OCI-M2 (cell line): Measurements from ENCODE around the gene TMEM132A.

ENCODE experiments used
- DNase-seq: peaks from one replicate; lab custom pipeline; 2025; ENCODE audit not compliant: unreplicated experiment; lab: John Stamatoyannopoulos, UW

The TMEM132A gene

DNA sequence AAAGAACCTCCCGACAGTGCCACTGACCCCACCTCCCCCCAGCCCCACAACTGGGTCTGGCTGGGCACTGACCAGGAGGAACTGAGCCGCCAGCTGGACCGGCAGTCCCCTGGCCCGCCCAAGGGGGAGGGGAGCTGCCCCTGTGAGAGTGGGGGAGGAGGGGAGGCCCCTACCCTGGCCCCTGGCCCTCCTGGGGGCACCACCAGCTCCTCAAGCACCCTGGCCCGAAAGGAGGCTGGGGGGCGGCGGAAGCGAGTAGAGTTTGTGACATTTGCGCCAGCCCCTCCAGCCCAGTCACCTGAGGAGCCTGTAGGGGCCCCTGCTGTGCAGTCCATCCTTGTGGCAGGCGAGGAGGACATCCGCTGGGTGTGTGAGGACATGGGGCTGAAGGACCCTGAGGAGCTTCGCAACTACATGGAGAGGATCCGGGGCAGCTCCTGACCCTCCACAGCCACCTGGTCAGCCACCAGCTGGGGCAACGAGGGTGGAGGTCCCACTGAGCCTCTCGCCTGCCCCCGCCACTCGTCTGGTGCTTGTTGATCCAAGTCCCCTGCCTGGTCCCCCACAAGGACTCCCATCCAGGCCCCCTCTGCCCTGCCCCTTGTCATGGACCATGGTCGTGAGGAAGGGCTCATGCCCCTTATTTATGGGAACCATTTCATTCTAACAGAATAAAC, 12.3 kb downstream of the TMEM132A start:
- no peak for DNase-seq

DNA sequence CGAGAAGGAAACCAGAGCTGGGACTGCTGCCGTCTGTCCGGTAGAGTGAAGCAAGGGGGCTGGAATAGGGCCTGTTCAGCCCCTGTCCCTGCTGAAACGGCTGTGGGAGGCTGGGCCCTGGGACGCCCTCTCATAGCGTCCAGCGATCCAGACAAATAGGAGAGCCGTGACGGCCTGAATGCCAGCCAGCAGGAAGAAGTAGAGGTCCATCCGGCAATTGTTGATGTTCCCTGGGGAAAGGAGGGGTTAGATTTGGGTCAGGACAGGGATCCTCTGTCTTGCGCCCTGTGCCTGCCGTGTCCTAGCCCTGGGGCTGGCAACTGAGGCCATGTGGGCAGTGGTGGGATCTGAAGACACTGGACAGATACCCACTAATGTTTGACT, 12.9 kb downstream of the TMEM132A start:
- DNase-seq = no peak

DNA sequence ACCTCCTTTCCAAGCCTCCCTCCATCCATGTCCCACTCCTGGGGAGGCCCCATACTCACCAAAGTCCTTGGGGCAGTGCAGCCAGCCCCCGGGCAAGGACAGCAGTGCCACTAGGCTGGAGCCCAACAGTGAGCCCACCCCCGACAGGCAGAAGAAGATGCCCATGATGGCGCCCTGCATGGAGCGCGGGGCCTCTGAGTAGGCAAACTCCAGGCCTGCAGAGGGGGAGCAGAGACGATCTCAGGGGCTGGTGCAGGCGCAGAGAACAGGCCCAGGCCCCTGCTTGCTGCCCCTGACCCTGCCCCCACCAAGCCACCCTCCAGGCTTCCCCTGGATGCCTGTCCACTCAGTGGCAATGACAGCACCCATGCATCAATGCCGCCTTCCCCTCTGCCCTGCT, 13.6 kb downstream of the TMEM132A start:
- DNase-seq = no peak

DNA sequence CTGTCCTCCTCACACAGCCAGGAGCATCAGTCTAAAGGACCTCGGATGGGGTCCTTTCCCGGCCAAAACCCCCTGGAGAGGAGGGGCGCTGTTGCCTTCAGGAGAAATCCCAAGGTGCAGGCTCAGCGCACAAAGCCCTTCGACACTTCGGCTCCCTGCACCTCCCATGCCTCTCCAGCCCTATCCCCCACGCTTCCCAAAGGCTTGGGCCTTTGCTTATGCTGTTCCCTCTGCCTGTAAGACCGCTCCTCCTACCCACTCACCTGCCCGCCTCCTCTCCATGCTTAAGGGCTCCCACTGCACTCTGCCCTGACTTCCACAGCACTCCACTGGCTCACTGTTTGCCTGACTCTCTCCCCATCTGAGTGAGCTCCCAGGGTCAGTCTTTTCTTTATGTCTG, 14.2 kb downstream of the TMEM132A start:
- no peak for DNase-seq

DNA sequence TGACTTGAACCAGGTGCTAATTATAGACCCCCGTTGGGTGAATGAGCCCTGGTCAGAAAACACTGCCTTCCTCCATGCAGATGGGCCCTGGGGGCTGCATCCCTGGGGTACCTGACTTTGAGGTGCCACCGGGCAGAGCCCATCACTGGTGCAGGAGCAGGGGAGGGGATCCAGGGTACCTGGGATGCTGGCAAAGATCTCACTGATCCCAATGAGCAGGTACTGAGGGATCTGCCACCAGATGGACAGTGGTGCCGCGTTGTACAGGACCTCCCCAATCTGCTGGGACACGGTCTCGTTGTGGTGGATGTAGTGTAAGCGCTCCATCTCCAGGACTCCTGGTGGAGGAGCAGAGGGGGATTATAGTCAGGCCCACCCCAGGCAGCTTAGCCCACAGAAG, 15.0 kb downstream of the TMEM132A start:
- no peak for DNase-seq

DNA sequence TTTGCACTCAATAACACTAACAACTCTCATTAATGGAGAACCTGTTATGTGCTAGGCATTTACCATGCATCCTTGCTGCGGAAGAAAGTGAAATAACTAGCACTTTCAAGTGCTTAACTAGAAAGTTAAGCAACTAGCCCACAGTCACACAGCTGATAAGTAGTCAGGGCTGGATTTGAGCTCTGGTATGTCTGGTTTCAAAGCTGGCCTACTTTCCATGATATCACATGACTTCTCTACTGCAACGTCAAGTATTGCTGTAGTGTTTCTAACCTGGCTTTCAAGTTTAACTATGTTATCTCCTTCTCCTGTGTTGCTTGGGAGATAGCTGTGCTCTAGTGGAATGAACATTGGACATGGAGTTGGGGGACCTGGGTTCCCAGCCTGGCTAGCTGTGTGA, 15.6 kb downstream of the TMEM132A start:
- no peak for DNase-seq

DNA sequence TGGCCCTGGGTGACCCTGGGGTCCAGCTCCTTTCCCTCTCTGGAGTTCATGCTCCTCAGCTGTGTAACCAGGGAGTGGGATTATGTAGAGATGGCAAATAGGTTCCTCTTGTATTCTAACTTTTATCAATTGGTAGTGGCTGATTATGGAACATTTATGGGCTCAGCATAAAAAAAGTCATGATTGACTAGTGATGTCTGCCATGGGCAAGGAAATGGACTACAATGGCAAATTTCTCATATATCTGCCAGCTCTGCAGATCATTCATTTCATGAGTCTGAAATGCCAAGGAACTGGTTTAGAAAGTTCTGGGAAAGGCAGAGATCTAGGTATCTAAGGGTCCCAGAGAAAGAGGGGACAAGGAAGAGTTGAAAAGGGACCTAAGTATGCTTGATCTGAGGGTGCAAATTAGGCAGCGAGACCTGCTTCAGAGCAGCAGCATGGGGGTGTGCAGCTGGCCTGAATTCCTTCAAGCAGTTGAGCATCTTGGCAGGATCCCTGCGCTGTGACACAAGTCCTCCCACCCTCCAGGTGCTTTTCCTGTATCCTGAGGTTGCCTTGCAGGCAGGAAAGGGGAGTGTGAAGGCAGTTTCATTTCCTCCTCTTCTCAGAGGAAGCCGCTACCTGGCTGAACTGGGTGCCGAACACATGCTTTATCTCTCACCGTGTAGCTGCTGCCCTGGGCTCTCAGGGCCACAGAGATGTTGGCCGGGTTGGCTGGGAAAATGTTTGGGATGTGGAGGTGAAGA, 17.3 kb downstream of the TMEM132A start:
- no peak for DNase-seq

DNA sequence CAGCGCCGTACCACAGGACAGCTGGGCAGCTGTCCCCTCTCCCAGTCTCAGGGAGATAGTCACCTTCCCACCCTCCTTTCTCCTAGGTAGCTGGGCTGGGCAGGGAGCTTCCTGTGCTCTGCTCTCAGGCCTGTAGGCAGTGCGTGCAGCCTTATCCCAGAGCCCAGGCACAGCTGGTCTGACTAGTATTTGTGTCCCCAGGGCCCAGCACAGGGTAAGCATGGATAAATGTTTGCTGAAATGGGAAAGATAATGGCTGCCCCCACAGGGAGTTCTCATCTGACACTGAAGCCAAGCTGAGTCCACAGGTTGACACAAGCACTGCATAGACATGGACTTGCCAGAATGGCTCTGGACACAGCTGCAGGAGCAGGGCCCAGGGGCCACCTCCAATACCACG, 18.0 kb downstream of the TMEM132A start:
- no peak for DNase-seq

DNA sequence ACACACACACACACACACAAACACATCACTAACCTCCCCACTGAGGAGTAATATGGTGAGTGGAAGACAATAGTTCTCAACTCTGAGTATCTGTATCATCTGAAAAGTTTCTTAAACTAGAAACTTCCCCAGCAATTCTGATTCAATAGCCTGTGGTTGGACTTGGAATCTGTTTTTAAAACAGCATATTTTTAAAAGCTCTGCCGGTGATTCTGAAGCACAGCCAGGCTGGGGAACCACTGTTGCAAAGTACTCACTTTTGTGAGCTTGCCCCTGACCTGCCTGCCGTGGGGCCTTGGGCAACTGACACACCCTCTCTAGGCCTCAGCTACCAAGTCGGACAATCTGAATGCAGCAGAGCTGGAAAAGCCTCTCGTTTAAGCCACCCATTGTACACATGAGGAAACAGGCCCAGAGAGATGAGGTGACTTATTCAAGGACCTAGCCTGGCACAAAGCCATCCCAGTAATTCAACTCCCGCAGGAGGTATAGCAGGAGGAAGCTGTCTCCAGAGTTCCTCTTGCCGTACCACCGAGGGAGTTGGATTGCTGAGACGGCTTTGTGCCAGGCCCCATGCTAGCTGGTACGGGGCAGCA, 18.8 kb downstream of the TMEM132A start:
- no peak for DNase-seq

DNA sequence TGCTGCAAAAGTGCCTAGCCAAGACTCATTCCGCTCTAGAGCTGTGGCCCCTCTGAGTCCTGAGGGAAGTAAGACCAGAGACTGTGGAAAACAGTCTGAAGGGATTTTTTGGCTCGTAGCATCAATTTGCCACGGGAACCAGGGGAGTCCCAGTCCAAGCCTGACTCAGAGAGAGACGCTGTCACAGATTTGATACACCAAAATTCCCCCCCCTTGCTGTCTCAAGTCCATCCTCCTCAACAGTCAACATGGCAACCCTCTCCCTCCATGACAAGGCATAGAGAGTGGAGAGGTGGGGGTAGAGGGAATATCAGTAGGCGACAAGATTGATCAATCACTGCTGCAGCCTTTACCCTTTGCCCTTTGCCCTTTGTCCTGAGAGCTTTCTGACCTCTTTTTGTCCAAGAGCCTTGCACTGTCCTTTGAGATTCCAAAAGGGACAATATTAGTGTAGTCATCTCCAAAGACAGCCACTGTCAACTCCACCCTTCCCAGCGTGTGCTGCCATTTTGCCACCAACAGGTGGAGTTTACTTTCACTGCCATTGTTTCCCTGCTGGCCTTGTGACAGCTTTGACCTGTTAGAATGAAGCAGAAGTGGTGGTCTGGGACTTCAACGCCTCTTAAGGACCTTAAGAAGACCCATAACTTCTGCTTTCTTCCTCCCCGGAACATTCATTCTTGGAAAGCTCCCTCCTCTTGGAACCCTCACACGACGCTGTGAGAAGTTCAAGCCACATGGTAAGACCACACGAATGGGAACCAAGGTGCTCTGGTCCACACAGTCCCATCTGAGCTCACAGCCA, 20.4 kb downstream of the TMEM132A start:
- DNase-seq = no peak

DNA sequence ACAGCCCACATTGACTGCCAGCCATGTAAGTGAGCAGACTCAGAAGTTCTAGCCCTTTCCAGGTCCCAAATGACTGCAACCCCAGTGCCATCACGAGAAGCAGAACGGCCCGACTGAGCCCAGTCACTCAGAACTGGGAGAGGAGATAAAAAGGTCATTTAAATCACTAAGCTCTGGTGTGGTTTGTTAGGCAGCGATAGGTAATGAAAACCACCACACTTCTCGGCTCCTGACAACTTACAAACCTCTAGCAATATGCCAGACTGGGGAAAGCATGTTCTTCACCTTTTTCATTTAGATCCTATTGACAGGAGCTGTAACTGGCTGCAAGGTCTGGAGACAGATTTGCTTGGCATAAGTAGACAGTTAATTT, 21.0 kb downstream of the TMEM132A start:
- no peak for DNase-seq

DNA sequence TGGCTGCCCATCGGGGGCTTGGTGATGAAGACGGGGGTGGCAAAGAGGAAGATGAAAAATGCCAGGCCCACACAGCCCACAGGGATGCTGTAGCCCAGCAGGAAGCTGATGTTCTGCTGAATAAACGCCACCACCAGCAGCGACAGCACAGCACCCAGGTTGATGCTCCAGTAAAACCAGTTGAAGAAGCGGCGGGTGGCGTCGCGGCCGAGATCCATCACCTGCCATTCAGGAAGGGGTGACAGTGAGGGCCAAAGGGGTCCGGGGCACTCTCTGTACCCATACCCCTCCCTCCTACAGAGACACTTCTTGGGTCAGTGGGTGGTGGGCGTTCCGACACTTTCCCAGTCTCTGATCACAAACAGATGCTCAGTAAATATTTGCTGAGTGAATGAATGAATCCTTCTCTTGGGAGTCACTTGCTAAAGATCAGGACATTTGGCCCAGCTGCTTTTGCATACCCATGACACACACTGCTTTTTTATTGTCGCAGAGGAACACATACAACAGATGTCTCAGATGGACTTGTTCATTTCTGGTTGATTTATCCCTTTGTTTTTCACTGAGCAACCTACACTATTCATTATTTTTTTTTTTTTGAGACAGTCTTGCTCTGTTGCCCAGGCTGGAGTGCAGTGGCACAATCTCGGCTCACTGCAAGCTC, 22.5 kb downstream of the TMEM132A start:
- DNase-seq = no peak

DNA sequence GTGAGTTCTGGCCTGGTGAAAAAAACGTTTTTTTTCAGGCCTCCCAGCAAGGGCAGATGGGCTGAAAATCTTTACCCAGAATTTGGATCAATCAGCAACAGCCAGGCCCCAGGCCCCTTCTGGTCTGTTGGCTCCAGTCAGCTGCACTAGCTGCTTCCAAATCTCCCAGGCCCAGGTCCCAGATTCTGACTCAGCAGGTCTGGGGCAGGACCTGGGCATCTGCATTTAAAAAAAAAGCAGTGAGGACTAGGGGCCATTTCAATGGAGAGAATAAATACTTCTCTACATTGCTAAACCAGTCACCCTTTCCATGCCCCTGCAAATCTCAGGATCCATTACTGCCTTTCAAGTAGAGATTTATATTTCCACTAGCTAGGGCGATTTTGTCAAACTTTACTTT, 23.4 kb downstream of the TMEM132A start:
- DNase-seq = no peak

DNA sequence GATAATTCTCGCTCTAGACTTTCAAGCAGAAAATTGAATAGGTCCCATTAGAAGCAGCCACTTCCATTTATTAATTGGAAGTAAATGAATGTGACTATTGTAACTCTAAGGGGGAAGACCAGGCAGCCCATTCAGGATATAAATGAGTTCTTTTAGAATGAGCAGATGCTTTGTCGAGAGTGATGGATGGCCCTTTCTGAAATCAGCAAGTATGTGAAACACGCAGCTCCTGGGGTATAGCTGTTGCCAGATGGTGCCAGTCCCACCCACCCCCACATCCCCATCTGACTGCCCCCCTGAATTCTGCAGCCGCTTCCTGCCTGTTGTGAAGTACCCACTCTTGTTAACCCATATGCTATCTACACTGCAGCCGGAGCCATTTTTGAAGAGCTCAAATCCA, 24.0 kb downstream of the TMEM132A start:
- no peak for DNase-seq

DNA sequence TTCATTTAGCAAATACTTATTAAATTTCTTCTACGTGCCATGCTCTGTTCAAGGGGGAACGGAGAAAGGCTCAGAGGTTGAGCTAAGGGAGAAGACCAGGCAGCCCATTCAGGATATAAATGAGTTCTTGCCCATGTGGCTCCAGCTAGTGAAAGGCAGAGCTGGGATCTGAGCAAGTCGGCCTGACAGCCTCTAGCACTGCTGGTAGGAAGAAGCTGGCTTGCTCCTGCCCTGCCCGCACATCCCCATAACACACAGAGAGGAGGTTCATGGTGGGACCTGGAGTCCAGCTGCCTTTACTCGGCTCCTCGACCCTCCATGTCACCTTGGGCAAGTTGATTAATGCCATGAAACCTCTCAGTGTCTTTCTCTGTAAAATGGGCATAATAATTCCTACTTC, 25.8 kb downstream of the TMEM132A start:
- DNase-seq = no peak

DNA sequence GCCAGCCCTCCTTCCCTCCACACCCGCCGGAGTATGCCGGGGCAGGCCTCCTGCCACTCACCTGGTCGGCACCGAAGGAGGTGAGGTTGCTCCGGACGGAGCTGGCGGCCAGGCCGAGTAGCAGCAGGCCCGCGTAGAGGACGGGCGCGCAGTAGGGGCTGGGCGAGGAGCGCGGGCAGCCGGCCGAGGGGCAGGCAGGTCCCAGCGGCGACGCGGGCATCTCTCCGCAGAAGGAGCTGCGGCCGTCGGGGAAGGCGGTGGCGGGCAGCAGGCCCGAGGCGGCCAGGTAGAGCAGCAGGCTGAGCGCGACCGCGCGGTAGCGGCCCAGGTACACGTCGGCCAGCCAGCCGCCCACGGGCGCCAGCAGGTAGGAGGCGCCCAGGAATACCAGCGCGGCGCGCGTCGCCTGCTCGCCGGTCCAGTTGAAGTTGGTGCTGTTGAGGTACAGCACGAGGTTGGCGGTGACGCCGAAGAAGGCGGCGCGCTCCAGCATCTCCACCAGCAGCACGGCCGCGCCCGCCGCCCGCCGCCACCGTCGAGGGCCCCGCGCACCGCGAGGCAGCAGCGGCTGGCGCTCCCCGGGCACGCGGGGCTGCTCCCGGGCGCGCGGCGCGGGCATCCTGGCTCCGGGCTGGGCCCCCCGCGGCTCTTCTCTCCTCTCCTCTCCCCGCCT, 26.8 kb downstream of the TMEM132A start:
- no peak for DNase-seq

DNA sequence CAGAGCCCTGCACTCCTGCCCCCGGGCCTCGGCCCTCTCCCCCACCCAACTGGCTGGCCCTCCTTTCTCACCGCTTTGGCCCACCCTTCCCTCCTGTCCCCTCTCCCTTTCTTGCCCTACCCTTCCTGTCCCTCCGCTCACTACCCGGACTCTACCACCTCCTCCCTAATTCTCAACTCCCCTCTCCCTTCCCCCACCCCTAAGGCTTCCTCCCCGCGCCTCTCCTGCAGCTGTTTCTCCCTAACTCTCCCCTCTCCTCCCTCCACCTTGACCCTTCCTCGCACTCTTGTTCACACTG, 27.3 kb downstream of the TMEM132A start:
- no peak for DNase-seq

DNA sequence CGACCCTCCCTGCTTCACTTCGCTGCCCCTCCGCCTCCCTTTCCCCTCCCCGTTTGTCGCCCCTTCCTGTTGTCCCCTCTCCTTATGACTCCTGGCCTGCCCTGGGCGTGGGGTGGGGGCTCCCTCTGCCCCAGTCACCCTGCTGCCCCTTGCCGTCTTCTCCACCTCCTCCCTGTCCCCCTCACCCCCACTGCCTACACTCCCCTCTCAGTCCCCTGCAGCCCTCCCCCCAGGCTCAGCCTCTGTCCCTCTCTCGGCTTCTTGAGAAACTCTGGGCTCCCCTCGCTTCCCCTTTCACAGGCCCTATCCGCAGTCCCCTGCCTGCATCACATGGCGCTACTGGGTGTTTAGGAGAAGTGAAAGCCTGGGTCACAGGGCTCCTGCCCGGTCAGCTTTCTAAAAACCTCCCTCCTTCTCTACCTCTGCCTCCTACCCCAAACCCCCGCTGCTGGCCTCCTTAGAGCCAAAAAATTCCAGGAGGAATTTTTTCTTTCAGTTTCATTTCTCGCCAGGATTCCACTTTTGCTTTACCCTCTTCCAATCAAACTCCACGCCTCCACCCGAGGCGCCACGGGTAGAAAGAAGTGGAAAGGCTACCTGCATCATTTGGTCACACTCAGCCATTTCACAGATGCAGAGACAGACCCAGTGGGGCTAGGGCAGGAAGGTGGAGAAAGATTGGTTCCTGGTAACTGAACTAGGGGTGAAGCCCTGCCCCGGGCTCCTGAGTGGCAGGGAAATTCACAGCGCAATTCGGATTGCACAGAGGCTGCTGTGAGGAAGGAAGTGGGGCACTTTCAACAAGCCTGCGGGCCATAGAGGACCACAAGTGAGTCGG, 27.9 kb downstream of the TMEM132A start, which contains the start of gene SLC15A3:
SLC15A3 (minus strand) TSS at position 273 of the 838 bp plus-strand sequence. CDS start 625 bp downstream, outside the sequence.
- no peak for DNase-seq

DNA sequence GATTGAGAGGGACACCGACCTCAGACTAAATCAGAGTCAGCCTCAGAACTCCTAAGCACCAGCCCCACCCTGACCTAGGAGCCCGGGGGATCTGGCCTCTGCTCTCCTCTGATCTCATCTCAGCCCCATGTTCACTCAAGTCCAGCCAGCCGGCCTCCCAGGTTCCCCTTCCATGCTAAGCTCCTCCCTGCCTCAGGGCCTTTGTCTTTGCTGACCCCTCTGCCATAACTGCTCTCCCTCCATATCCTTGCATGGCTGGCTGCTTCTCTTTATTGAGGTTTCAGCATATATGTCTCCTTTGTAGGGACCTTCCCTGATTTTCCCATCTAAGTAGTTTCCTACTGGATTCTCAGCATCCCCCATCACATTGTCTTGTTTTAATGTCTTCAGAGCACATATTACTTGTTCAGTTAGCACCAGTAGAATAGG, 28.5 kb downstream of the TMEM132A start:
- no peak for DNase-seq

DNA sequence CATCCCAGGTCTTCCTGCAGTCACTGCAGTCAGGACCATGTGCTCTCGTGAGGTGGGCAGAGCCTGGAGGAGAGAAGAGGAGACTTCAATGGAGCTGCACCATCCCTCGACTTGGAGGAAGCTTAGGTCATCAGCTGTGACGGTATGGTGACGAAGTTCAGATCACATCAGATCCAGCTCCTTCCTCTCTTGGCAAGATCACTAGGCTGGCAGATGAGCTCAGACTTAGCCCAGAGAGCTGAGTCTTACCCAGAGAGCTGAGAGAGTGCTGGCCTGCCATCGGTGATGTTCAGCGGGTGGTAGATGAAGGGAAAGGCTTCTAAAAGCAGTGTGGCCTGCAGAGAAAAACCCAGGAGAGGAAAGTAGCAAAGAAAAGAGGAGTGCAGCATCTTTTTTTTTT, 29.5 kb downstream of the TMEM132A start:
- no peak for DNase-seq
